DMS114 treated with DMSO at 0.1 percent for 48 hours (cell line): Measurements from ENCODE around the gene QSOX2.

Source experiments
- DNase-seq: peaks from one replicate; lab custom pipeline; 2025; ENCODE audit not compliant: unreplicated experiment; lab: John Stamatoyannopoulos, UW

Gene QSOX2

GRCh38 chr9:136253246-136254130 lies 7.9 kb upstream of the QSOX2 start:
- DNase-seq = no peak

GRCh38 chr9:136252846-136253245 lies 7.2 kb upstream of the QSOX2 start:
- no peak for DNase-seq

GRCh38 chr9:136252281-136252680 lies 6.7 kb upstream of the QSOX2 start:
- DNase-seq = no peak

DNA sequence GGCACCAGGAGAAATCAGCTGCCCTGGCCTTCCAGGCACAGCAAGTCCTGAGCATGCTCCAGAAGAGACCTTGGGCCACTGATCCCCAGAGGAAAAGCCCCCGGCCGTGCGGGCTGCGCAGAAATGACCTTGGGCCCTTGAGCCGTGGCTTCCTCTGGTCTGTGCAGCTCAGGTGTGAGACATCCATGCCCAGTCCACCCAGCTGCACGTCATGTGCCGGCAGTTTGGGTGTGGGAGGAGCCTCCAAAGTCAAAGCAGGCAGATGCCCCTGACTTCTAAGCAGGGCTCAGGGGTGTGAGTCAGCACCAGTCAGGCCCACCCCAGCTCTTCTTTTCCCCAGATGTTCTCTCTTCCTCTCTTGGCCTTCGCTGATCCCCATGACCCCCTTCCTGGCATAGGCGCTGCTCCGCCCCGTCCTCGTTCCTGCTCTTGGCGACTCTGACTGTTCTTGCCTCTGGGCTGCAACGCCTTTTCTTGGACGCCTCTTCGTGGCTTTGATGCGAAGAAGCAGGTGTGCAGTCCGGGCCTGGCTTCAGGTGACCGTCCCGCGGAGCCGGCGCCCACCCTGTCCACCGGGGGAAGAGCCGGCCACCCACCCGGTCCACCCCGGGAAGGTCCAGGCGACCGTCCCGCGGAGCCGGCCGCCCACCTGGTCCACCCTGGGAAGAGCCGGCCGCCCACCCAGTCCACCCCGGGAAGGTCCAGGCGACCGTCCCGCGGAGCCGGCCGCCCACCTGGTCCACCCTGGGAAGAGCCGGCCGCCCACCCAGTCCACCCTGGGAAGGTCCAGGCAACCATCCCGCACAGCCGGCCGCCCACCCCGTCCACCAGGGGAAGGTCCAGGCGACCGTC lies 5.9 kb upstream of the QSOX2 start:
- no peak for DNase-seq

DNA sequence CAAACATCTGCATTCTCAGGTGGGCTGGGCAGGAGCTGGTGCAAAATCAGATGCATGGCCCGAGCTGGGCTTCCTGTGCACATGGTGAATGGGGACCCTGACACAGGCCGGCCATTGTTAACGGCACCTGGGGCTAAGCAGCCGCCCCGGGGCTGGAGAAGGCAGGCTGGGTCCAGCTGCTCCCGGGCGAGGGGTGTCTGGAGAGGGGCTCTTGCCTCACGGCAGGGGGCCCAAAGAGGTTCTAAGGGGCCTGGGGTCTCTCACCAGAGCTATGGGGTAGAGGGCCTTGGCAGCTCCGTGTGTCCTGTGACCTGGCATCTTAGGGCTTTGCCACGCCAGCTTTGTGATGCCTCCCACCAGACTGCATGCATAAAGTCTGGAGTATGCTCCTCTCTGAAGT lies 5.1 kb upstream of the QSOX2 start:
- no peak for DNase-seq

DNA sequence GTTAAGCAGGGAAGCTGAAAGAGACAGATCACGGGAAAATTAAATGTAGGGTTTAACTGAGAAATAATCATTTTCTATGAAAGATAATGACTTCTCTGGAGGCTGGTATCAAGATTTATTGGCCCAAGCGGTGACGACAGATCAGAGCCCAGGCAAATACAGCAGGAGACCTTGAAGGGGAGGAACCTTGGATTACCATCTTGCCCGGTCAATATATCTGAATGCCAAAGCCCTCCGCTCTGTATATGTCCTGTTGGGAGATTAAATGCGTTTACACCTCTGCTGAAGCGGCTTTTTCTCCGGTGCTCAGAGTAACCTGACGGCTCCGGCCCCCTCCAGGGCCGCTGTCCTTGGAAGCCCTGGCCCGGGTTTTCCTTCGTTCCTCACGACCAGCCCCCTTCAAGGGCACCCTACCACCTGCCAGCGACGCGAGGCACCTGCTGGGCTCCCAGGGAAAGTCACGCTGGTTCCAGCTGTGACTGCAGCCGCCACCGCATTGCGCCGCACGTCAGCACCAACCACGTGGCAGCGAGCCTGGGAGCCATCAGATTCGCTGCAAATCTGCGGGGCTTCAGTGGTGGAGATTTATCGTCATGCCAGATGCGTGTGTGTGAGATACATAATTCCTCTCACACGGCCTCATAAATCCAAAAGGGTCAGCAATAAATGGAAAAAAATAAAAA lies 4.4 kb upstream of the QSOX2 start:
- no peak for DNase-seq

- DNase-seq = no peak
These were observed 3.6 kb upstream of the QSOX2 start for GRCh38 chr9:136248951-136249876.

DNA sequence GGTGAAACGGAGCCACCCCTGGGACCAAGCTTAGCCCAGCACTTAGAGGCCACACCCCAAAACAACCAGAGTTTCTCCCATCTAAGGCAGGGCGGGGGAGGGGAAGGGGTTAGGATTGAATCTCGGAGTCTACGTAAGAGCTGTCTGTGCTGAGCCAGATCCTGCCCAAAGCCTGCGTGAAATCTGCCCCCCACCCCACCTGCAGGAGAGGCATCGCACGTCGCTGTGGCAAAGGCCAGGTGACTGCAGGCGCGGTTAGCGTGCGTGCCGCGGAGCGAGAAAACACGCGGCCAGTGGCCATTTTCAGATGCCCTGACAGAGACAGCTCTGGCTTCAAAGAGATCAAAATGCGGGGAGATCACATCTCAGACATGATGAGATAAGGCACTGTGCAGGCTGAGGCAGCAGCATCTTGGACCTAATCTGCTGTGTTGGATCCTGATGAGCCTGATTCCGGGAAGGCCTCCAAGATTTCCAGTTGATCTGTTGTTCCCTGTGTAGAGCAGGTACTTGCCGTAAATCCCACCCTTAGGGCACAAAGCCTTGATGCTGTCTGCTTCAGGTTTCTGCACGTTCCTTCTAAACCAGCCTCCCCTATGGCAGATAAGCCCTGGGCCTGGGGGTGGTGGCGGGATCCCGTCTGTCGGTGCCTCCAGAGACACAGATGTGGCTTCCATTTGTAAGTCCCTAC lies 2.5 kb upstream of the QSOX2 start:
- no peak for DNase-seq

DNA sequence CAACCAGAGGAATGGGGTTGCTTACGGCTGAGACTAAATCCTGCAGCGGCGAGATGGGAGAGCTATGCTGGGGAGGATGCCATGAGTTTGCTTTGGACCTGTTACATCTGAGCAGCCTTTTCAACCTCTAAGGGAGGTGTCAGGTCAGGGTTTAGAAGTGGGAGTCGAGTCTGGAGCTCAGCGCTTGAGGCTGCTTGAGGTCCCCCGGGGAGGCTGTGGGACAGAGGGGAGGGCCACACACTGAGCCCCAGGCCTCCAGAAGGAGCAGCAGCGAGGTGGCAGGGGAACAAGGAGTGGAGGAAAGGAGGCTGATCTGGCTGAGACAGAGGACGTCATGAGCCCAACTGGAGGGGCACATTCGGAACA lies 1.9 kb upstream of the QSOX2 start:
- DNase-seq = no peak

DNA sequence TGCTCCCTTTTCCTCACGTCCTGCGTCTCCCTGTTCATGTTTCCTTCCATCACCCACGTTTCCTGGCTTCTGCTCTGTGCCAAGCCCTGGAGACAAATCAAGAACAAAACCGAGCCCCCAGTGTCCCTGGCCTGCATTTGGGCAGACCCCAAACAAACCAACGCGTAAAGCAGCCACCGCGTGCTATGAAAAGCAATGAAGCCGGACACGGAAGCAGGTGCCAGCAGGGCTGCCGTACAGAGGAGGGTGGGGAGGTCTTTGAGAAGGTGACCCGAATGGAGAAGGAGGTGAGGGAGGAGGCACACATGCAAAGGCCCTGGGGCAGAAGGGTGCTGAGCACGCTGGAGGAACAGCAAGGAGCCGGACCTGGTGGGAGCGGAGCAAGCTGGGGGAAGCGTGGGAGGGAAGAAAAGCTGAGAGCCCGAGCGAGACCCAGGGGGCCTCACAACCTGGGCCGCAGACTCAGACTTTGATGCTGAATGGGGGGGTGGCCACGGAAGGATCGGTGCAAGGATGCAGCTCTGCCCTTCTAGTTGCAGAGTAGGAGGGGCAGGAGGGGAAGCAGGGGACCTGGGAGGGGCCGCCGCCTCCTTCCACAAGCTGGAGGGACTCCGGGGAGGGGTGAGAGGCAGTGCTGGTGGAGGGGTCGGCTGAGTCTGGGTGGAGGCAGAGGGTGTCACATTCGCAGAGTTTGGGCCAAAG lies 1.4 kb upstream of the QSOX2 start:
- no peak for DNase-seq

- no peak for DNase-seq
These were observed 718 bp downstream of the QSOX2 start for GRCh38 chr9:136244969-136245218.

DNA sequence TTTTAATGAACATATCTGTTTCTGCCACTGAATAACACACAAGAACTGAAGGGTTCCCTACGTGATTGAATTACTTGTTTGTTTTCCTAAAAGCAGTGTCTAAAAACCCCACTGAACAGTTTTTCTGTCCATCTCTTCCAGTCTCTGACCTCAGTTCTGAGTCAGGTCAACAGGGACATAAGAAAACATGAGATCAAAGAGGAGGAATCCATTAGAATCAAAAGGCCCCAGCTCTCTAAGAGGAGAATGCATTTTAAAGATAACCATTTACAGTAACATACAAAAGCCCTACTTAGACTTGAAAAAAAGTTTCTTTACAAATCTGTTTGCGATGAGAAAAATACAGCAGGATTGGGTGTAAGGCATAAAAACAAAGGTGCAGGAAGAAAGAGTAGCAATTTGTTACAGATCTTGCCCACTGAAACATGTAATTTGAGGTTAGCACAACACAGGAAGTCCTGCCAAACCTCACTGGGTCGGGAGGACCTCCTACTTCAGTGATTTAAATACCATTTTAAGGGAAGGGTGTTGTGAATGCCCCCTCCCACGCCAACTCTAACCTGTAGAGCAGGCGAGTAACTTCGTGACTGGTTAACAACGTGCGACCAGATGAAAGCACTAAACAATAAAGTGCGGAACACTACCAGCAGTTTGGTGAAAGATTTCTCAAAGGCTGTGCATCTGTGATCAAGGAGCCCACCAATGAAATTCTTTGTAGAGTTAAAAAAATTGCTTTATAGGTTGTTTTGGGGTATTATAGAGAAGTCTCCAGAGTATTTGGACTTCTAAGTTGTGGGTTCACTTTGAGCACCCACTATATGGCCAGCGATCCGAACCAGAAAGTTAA lies 1.3 kb downstream of the QSOX2 start:
- no peak for DNase-seq

- no peak for DNase-seq
These were observed 2.0 kb downstream of the QSOX2 start for GRCh38 chr9:136243631-136244030.

DNA sequence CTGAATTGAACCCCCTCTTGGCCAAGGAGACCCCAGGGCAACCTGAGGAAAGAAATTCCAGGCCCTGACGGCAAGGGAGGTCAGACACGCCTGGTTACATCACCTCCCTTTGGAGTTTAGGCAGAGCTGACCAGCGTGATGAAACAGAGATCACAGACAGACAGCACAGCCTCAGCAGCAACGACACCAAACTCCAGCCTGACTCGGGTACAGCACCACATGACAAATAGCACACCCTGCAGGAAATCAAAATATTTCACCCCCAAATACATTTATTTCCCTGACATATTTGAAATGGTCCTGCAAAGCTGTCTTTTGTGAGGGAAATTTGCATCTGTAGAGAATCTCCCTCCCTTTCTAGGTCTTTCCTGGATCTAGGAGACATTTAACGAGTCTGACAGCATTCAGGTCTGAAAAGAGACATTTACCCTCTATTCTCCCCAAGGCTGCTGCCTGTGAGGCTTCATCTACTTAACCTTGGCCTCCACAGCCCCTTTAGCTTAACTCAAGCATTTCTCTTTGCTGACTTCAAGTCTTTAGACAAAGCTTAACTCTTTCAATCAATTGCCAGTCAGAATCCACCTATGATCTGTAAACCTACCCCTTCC lies 2.6 kb downstream of the QSOX2 start:
- DNase-seq = no peak

DNA sequence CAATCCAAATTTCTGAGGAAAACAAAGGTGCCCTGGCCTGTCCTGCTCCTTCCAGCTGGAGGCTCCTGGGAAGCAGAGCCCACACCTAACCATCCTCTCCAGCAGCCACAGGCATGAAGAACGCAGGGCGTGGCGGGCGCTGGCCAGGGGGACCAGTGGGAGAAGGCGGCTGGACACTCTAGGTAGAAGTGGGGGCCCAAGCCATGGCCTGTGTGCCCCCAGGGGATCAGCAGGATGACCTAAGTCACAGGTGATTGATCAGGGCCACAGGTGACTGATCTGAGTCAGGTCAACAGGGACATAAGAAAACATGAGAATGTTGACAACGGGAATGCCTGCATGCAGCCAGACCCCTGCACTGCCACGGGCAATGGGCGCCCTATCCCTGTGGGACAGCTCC lies 3.4 kb downstream of the QSOX2 start:
- no peak for DNase-seq

DNA sequence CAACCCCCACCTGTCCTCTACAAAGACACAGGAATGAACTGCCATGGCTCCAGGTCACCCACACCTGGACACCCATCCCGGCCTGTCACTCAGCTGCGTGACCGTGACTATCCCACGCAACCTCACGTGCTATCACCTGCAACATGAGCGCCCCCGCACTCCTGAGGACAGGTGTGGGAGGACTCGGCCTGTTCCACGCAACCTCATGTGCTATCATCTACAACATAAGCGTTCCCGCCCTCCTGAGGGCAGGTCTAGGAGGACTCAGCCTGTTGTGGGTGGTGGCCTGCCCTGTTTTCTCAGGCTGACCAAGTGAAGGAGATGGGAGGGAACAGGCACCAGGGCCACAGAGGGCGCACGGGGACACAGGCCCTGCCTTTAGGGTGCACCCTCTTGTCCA lies 4.1 kb downstream of the QSOX2 start:
- DNase-seq = no peak

DNA sequence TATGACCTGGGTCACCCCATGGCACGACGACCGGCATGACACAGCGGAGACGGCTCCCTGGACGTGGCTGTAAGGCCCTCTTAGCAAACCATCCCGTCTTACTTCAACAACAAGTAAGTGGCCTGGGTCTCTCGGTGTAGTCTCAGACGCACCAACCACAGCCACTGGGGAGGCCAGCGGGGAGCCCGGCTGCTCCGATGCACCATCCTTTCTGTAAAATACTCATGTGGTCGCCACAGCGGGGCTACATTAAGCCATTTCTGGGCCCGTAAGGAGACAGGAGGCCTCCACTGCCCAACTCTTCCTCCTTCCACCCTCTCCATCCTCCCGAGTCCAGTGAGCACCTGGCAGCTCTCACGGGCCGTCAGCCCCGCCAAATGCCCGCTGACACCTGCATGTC lies 4.7 kb downstream of the QSOX2 start:
- DNase-seq = no peak

GRCh38 chr9:136239983-136240330 lies 5.7 kb downstream of the QSOX2 start:
- DNase-seq = no peak
